Smooth muscle cell (in vitro differentiated cells): ENCODE data around the gene EPHA8. TPM values are rescaled to one million over a fixed set of nuclear protein-coding genes. Genes with fewer than 3 reads are reported as not detected.

Experiments used
- DNase-seq: peaks from one replicate; lab custom pipeline; 2025; ENCODE audit not compliant: unreplicated experiment; lab: John Stamatoyannopoulos, UW
- H2AFZ ChIP-seq: fragments of 200-600 bp; sonication (generic); 2 replicates; pipeline ENCODE4 v1.6.0; 2016; ENCODE audit warnings: antibody characterized with exemption, low read depth, mild to moderate bottlenecking
- H3F3A ChIP-seq: fragments of 200-600 bp; sonication (generic); 2 replicates; pipeline ENCODE4 v1.6.0; 2017; ENCODE audit warnings: antibody characterized with exemption, low read depth
- H3K27ac ChIP-seq: fragments of 200-600 bp; sonication (generic); 2 replicates; pipeline ENCODE4 v1.5.1; 2016; ENCODE audit warnings: low read depth, mild to moderate bottlenecking
- H3K27me3 ChIP-seq: fragments of 200-600 bp; sonication (generic); 2 replicates; pipeline ENCODE4 v1.6.1; 2016; ENCODE audit warnings: low read depth, mild to moderate bottlenecking
- H3K36me3 ChIP-seq: fragments of 200-600 bp; sonication (generic); 2 replicates; pipeline ENCODE4 v1.5.1; 2016; ENCODE audit warnings: low read depth
- H3K4me1 ChIP-seq: fragments of 200-600 bp; sonication (generic); 2 replicates; pipeline ENCODE4 v1.5.1; 2016; ENCODE audit warnings: low read depth
- H3K4me2 ChIP-seq: fragments of 200-600 bp; sonication (generic); 2 replicates; pipeline ENCODE4 v1.6.0; 2016; ENCODE audit warnings: mild to moderate bottlenecking
- H3K4me3 ChIP-seq: fragments of 200-600 bp; sonication (generic); 2 replicates; pipeline ENCODE4 v1.5.1; 2016; ENCODE audit warnings: mild to moderate bottlenecking
- H3K79me2 ChIP-seq: fragments of 200-600 bp; sonication (generic); 2 replicates; pipeline ENCODE4 v1.6.0; 2016; ENCODE audit warnings: low read depth, mild to moderate bottlenecking
- H3K9ac ChIP-seq: fragments of 200-600 bp; sonication (generic); 2 replicates; pipeline ENCODE4 v1.6.0; 2016; ENCODE audit warnings: low read depth
- H3K9me3 ChIP-seq: fragments of 200-600 bp; sonication (generic); replicated peaks from 2 replicates; pipeline ENCODE4 v1.5.1; 2016; ENCODE audit warnings: low read depth
- H4K20me1 ChIP-seq: fragments of 200-600 bp; sonication (generic); 2 replicates; pipeline ENCODE4 v1.6.0; 2016; ENCODE audit warnings: low read depth
- CTCF ChIP-seq: fragments of 200-600 bp; sonication (generic); IDR thresholded peaks from 2 replicates; pipeline ENCODE4 v1.5.1; 2017; ENCODE audit warnings: borderline replicate concordance, mild to moderate bottlenecking, antibody characterized with exemption; ENCODE audit not compliant: insufficient read depth, poor library complexity, severe bottlenecking
- WGBS: methylation state at CpG from one replicate; pipeline ENCODE4 v1.1.7; 2016; ENCODE audit warnings: low lambda C conversion rate; 5-methylcytosine and 5-hydroxymethylcytosine counted together
- polyA plus RNA-seq: library from polyadenylated mRNA; unstranded; fragments of >200 nt; fragmentation: Nextera tagmentation; extraction: Ambion mirVana; gene quantifications from 2 replicates; pipeline ENCODE4 v1.2.1, GENCODE V29; 2016
- total RNA-seq: library from RNA; depleted of rRNA; stranded (reverse); fragments of >200 nt; gene quantifications from 2 replicates; pipeline ENCODE4 v1.2.3, GENCODE V29; 2014

The EPHA8 gene
- total RNA-seq = not detected in 2 replicates
- not detected in 2 replicates for polyA plus RNA-seq

- Histone ChIP-seq H3K36me3 (no peaks in the 10 kb centered on the region), H3K79me2 (no peaks in the 10 kb centered on the region), H3K27ac (no peak within 1 kb of the TSS), H3K27me3 (peaks cover 93% of the 10 kb centered on the region), H2AFZ (no peak within 1 kb of the TSS), H3F3A (no peaks in the 10 kb centered on the region), H4K20me1 (no peaks in the 10 kb centered on the region), H3K9me3 (no peaks in the 10 kb centered on the region), H3K4me2 (no peak within 1 kb of the TSS), H3K4me1 (no peaks in the 10 kb centered on the region), H3K4me3 (no peak within 1 kb of the TSS), H3K9ac (no peak within 1 kb of the TSS)
- no peak for DNase-seq
- WGBS = 29% methylated on average over 31 of the region's 81 CpGs
- no peak for TF ChIP-seq CTCF
These were observed at the start of gene EPHA8 for GRCh38 chr1:22562584-22563583. TSS of gene EPHA8 (plus strand) at chr1:22563489. CDS start at chr1:22563636, 147 bp downstream.

- no peak for DNase-seq
- H3K9me3 ChIP-seq = no peaks in the 10 kb centered on the region
- peaks cover 12% of the 10 kb centered on the region for H3K36me3 ChIP-seq
These were observed 46.2 kb upstream of the EPHA8 start for GRCh38 chr1:22516906-22517571.

GRCh38 chr1:22517956-22518355 lies 45.3 kb upstream of the EPHA8 start:
- H3K36me3 ChIP-seq = peaks cover 8% of the 10 kb centered on the region

More at GRCh38 chr1:22516906-22517571, 46.2 kb upstream of the EPHA8 start:
- WGBS = 95% methylated on average over 16 of the region's 16 CpGs
- H3K27ac ChIP-seq = no peak overlapping the region
- H3K4me1 ChIP-seq = no peaks in the 10 kb centered on the region
- no peak overlapping the region for H3K4me2 ChIP-seq
- no peaks in the 10 kb centered on the region for H3F3A ChIP-seq
- no peaks in the 10 kb centered on the region for H3K79me2 ChIP-seq
- H3K9ac ChIP-seq = no peak overlapping the region
- no peak for TF ChIP-seq CTCF
- no peak overlapping the region for H2AFZ ChIP-seq
- H4K20me1 ChIP-seq = no peaks in the 10 kb centered on the region
- no peaks in the 10 kb centered on the region for H3K27me3 ChIP-seq
- H3K4me3 ChIP-seq = no peak overlapping the region

More at GRCh38 chr1:22517956-22518355, 45.3 kb upstream of the EPHA8 start:
- TF ChIP-seq CTCF = no peak
- no peaks in the 10 kb centered on the region for H3F3A ChIP-seq
- no peaks in the 10 kb centered on the region for H3K4me1 ChIP-seq
- H4K20me1 ChIP-seq = no peaks in the 10 kb centered on the region
- DNase-seq = no peak
- H3K9me3 ChIP-seq = no peaks in the 10 kb centered on the region
- no peak overlapping the region for H3K4me2 ChIP-seq
- H3K79me2 ChIP-seq = no peaks in the 10 kb centered on the region
- no peak overlapping the region for H2AFZ ChIP-seq
- H3K27me3 ChIP-seq = no peaks in the 10 kb centered on the region
- WGBS = 91% methylated on average over 7 of the region's 7 CpGs
- no peak overlapping the region for H3K4me3 ChIP-seq
- no peak overlapping the region for H3K9ac ChIP-seq
- no peak overlapping the region for H3K27ac ChIP-seq
